ENCODE results near the gene CFAP107.

- TF ChIP-seq POLR2AphosphoS5 (IDR thresholded peaks at IDR 0.05; ENCODE audit: low read depth, low read length) (no peak), REST (IDR thresholded peaks at IDR 0.05; ENCODE audit: insufficient read depth in 1 of 2, low read depth in 2 of 2, low read length in 1 of 2) (no peak), TCF7L2 (IDR thresholded peaks at IDR 0.05; ENCODE audit: low read depth, low read length) (no peak), SIN3A (IDR thresholded peaks at IDR 0.05; ENCODE audit: borderline replicate concordance, insufficient read depth, low read depth, low read length) (no peak)
- TF ChIP-seq, protein P1, sequence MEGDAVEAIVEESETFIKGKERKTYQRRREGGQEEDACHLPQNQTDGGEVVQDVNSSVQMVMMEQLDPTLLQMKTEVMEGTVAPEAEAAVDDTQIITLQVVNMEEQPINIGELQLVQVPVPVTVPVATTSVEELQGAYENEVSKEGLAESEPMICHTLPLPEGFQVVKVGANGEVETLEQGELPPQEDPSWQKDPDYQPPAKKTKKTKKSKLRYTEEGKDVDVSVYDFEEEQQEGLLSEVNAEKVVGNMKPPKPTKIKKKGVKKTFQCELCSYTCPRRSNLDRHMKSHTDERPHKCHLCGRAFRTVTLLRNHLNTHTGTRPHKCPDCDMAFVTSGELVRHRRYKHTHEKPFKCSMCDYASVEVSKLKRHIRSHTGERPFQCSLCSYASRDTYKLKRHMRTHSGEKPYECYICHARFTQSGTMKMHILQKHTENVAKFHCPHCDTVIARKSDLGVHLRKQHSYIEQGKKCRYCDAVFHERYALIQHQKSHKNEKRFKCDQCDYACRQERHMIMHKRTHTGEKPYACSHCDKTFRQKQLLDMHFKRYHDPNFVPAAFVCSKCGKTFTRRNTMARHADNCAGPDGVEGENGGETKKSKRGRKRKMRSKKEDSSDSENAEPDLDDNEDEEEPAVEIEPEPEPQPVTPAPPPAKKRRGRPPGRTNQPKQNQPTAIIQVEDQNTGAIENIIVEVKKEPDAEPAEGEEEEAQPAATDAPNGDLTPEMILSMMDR (IDR thresholded peaks at IDR 0.05), result no peak
These were observed 8.7 kb downstream of the CFAP107 start for GRCh38 chr1:12754738-12755137.

All from Panc1 (cell line).